Fibroblast of peridontal ligament (primary cell): ENCODE results near the gene APLF.
"Not testable (repeated sequence)": the region's sequence is repeated elsewhere in the genome, so short reads cannot be mapped to it uniquely, and the experiment has no call there.

ENCODE experiments used
- DNase-seq: peaks from one replicate; pipeline ENCODE4 v3.0.0-alpha.2; 2010; ENCODE audit errors: extremely low read depth

Gene APLF

DNA sequence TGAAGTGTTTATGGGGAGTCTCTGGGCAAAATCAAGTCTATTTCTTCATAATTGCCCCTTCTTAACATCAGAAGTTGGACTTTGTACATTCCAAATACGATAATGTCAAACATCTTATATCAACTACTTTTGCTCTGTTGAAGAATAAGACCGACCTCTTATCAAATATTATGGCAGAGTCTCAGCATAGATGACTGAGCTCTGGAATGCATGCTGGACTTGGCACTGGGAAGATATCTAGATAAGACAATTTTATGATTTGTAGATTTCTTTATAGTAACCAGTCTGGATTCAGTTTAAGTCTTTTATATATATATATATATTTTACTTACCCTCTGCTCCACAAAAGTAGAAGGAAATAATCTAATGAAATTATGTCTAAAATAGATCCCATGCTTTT lies 8.2 kb downstream of the APLF start:
- no peak for DNase-seq

DNA sequence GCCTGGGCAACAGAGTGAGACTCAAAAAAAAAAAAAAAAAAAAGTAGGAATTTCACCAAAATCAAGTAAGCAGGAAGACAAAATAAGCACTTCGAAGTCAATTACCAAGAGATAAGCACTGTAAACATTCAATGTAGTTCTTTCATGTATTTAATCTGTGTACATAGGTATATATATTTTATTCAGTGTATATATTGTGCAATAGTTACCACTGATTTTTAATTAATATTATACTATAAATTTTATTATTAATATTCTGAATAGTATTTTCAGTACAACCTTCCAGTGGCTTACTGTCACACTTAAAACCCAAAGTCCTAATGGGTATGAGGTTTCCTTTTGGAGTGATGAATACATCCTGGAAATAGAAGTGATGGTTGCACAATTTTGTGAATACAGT lies 9.1 kb downstream of the APLF start:
- no peak for DNase-seq

DNA sequence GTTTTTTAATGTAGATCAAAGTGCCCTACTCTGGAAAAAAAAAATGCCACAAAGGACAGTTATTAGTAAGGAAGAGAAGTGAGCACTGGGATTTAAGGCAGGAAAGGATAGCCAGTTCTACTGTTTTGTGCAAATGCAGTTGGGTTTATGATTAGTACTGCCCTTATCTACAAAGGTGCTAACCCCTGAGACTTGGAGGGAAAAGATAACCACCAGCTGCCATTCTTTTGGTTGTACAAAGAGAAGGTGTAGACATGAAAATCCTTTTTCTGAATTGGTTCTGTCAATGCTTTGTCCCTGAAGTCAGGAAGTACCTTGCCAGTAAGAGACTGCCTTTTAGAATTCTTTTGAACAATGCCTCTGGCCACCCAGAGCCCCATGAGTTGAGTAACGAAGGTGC lies 11.3 kb downstream of the APLF start:
- no peak for DNase-seq

DNA sequence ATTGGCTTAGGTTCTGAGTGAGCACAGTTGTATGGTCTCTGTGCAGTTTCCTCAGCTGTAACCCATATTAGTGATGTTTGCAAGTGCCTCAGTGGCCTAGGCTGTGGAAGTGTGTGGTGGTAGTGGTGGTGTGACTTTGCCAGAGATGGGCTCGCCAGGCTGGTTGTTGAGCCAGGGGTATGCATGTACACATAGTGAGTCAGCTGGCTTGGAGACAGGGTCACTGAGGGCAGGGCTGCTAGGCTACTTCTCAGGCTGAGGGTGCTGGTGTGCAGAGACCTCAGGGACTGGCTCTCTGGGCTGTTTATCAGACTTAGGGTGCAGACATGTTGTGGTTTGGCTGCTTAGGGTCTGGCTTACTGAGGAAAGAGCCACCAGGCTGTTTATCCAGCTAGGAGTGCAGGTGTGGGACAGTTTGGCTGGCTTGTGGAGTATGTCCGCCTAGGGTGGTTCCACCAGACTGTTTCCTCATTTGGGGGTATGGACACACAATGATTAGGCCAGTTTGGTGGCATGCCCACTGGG lies 15.0 kb downstream of the APLF start:
- DNase-seq = no peak

DNA sequence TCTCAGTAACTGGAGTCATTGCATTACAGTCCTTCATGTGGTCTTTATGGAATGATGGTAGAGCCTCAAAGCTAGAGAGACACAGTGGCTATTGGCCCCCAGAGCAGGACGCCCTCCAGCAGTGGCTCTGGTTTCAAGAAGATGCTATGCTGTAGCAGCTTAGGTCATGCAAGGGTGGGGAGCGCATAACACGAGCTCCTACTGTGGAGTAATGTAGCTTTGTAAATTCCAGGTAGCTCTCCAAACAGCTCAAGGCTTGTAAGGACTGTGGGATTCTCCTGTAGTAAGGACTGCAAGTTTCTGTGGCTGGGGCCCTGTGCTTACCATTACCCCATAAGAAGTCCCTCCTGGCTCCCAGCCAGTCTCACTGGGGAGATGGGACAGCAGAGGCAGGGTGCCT lies 15.6 kb downstream of the APLF start:
- DNase-seq = no peak

DNA sequence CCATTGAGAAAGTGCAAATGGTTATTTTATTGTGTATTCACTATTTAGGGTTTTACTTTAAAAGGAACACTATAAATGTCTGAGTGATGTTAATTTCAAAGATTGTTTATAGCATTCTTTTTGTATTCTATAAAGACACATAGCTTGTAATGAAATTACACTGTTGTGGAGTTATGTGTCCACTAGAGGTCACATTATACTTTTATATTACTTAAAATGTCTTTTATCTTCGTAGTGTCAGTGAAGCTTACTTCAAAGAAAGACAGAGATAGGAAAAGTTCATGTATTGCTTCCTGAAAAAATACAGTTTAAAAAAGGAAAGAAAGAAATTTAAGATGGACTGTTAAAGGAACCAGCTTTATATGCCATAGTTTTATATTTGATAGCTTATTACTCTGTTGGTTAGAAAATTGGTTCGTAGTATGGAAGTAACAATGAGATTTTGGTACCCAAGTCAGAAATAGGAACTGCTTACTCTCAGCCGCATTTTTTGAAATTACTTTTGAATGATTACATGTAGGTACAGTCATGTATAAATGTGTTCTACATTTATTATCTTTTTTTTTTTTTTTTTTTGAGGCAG lies 20.5 kb downstream of the APLF start:
- peak; percentile 57 for DNase-seq

DNA sequence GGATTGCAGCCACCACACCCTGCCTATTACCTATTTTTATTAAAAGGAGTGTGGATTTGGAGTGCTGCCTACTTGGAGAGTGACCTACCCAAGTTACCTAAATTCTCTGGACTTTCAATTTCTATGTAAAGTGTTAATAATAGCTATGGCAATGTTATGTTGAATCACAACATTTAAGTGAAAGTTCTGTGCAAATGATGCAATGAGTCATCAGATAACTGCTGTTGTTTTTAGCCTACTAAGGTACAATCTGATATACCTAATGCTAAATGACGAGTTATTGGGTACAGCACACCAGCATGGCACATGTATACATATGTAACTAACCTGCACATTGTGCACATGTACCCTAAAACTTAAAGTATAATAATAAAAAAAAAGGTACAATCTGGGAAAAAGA lies 21.2 kb downstream of the APLF start:
- DNase-seq = not testable (repeated sequence)

DNA sequence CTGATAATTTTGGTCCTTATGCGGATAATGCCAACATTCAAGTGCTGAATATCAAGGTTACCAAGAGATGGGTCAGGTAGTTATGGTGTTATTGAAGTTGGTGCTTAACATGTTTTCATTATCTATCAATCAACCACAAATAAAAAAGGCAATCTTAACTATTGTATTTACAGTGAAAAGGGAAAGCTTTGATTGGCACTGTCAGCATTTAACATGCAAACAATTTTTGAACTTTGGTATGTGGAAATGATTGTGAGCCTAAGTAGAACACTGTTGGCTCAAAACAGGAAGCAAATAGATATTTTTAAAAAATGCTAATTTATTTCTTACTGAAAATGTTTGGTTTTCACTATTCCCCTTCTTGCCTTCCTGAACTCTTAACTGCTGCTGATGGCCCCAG lies 21.9 kb downstream of the APLF start:
- DNase-seq = no peak

DNA sequence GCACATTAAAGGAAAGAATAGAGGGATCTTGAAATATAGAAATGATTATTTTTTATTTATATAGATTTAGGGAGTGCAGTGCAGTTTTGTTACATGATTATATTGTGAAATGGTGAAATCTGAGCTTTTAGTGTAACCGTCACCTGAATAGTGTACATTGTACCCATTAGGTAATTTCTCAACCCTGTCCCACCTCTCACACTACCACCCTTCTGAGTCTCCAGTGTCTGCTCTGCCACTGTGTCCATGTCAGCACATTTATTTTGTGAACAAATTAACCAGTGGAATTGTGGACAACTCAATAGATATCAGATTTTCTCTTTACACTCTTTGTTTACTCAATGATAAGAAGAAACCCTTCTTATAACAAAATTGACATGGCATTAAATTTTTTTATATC lies 24.2 kb downstream of the APLF start:
- no peak for DNase-seq

DNA sequence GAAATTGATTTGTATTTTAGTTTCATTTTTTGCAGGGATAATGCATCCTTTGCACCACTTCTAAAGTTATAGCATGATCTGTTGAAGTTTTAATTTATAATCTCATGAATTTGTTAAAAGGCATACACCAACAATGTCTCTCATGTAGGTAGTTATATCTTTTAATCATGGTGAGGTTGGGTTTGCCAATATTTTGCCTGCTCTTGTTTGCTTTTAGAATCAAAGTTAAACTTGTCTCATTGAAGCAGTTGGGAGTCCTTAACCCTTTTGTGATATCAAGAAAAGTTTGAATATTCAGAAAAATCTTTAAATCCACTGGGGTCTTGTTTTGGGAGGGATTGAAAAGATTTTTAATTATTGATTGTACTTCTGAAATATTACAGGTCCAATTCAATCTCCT lies 31.7 kb downstream of the APLF start:
- no peak for DNase-seq

DNA sequence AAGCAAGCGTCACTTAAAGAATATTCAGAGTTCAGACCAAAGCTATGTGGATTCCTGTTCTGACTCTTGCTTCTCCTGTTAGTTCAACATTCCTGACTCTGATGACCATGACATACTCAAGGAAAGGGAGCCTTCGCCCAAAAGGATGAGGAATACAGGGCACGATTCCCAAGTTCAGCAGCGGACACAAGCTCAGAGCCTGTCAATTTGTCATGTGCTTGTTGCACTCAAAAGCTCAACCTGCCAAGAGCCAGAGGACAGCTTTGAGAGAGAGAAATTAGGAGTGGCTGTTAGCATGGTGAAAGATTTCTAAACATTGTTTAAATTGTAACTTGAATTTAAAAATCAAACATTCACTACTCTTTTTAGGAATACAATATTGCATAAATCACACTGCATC lies 33.3 kb downstream of the APLF start:
- no peak for DNase-seq

DNA sequence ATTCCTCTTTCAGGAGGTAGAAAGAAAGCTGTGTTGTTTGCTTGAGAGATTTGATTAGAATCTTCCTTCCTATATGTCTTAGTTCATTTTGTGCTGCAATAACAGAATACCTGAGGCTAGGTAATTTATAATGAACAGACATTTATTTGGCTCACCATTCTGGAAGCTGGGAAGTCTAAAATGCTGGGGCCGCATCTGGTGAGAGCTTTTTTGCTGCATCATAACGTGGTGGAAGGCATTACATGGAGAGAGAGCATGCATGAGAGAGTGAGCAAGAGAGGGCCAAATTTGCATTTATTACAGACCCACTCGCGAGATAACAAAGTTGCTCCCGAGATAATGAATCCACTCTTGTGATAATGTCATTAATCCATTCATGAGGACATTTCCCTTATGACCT lies 34.4 kb downstream of the APLF start:
- DNase-seq = no peak

DNA sequence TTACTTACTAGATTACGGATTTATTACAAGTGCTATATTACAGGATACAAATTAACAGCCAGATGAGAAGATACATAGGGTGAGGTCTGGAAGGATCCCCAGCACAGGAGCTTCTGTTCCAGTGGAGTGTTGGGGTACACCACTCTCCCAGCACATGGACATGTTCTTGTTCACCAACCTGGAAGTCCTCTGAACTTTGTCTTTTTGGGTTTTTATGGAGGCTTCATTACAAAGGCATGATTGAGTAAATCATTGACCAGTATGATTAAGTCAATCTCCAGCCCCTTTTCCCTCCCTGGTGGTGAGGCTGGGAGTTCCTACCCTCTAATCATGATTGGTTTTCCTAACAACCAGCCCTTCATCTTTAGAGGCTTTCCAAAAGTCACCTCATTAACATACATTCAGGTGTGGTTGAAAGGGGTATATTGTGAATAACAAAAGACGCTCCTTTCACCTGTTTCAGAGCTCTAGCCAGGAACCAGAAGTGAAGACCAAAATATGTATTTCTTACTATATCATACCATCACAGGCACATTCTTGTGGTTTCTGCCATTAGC lies 38.3 kb downstream of the APLF start:
- DNase-seq = no peak

DNA sequence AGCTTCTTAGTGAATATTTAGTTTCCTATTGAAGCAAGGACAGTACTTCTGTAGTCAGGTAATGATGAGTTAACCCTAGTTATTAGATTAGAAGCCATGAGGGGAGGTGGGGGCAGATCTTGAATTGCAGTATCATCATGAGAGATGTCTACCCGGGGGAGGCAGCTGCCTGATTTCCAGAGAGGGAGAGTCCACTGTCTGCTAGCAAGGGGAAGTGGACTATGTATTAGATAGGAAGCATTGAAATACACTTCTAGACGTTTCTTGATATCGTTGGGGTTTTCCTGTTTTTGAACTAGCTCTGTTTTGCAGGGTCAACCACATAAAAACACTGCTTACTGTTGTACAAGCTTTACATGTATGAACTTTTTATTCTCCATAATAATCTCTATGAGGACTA lies 38.8 kb downstream of the APLF start:
- no peak for DNase-seq

DNA sequence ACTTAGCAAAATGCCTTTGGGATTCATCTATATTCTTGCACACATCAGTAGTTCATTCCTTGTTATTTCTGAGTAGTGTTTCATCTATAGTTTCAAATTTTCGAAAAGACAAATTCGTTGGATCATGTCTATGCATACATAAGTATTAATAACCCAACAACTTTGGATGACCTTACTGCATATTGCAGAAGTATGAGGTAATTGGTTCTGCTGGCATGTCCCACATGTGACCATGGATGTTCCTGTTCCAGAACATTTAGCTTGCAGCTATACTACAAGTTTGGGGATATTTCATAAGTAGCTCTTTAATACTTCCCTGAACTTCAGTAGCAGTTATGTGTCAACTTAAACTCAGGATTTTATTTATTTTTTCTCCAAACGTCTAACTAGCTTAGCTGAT lies 44.9 kb downstream of the APLF start:
- no peak for DNase-seq

DNA sequence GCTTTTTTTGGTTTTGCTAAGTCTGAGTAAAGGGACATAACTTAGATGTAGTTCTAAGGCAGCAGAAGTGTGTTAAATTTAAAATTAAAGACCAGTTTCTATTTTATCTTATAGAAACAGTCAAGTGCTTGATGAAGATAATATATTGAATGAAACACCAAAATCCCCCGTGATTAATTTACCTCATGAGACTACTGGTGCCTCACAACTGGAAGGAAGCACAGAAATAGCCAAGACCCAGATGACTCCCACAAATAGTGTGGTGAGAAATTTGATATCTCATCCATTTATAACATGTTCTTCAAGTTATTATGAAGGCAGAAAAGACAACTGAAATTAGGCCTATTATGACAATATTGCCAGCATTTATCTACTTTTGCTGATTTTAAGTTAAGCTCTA lies 45.6 kb downstream of the APLF start:
- no peak for DNase-seq

DNA sequence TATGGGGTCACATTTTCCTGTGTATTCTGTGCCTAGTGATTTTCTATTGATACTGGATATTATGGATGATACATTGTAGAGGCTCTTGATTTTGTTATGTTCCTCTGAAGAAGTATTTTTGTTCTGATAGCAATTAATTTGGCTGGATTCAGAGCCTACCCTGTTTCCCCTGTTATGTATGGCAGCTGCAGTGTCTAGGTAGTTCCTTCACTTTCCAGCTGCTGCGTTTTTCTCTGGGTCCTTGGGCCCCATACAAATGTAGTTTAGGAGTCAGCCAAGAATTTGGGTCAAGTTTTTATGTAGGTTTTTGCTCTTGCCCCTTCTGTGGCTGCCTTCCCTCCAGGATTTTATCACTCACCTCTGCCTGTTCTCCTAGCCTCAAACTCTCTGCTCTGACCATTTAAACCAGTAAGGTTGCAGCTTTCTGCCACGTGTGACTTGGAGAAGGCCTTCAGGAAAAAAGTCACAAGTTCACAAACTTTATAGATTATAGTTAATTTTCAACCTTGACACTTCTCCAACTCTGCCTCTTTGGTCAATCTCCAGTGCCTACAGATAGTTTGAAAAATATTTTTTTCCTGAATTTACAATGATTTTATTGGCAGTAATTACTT lies 47.0 kb downstream of the APLF start:
- DNase-seq = no peak

DNA sequence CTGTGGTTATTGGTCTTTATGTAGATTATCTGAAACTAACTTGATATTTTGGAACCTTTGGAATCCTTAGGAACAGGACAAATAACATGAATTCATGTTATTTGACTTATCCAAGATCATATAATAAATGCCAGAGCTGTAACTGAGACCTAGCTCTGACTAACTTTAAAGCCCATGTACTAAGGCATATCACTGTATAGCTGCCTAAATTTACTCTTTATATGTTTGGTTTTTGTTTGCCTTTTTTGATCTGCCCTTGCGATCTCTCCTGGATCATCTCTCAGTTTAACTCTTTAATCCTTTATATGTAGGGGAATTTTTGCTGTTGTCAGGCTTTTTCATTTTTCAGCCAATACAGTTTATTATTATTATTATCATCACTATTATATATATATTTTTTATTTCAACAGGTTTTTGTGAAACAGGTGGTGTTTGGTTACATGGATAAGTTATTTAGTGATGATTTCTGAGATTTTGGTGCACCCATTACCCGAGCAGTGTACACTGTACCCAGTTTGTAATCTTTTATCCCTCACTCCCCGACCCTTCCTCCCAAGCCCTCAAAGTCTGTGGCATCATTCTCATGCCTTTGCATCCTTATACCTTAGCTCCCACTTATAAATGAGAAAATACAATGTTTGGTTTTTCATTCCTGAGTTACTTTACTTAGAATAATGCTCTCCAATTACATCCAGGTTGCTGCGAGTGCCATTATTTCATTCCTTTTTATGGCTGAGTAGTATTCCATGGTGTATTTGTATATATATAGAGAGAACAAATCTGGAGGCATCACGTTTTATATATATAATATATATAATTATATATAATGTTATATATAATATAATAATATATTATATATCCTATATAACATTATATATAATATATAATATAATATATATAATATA lies 48.9 kb downstream of the APLF start:
- no peak for DNase-seq

DNA sequence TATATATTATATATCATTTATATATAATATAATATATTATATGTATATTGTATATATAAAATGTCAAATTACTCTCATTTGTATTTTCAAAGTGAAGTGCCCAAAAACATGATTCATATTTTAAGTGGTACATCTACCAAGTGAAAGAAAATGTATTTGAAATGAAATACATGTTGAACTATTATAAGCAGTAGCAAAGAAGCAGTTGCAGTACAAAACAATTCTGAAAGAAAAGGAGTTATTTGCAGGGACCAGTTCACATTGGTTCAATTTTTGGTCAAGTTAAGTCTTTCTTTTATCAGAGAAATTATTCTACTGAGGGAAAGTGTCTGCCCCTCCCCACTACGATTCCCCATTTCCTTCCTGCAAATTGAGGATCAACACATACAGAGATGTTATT lies 51.9 kb downstream of the APLF start:
- DNase-seq = no peak

DNA sequence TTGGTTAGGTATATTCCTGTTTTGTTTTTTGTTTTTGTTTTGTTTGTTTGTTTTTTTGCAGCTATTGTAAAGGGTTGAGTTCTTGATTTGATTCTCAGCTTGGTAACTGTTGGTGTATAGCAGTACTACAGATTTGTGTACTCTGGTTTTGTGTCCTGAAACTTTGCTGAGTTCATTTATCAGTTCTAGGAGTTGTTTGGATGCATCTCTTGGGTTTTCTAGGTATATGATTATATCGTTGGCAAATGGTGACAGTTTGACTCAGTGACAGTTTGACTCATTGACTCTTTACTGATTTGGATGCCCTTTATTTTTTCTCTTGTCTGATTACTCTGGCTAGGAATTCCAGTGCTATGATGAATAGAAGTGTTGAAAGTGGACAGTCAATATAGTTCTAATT lies 53.7 kb downstream of the APLF start:
- no peak for DNase-seq

DNA sequence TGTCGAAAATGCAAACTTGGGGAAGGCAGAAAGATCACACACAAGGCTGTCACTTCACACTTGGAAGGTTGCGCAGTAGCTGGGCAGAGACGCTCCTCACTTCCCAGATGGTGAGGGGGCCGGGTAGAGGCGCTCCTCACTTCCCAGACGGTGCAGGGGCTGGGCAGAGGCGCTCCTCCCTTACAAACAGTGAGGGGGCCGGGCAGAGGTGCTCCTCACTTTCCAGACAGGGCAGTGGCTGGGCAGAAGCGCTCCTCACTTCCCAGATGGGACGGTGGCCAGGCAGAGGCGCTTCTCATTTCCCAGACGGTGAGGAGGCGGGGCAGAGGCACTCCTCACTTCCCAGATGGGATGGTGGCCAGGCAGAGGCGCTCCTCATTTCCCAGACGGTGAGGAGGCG lies 59.6 kb downstream of the APLF start:
- not testable (repeated sequence) for DNase-seq

DNA sequence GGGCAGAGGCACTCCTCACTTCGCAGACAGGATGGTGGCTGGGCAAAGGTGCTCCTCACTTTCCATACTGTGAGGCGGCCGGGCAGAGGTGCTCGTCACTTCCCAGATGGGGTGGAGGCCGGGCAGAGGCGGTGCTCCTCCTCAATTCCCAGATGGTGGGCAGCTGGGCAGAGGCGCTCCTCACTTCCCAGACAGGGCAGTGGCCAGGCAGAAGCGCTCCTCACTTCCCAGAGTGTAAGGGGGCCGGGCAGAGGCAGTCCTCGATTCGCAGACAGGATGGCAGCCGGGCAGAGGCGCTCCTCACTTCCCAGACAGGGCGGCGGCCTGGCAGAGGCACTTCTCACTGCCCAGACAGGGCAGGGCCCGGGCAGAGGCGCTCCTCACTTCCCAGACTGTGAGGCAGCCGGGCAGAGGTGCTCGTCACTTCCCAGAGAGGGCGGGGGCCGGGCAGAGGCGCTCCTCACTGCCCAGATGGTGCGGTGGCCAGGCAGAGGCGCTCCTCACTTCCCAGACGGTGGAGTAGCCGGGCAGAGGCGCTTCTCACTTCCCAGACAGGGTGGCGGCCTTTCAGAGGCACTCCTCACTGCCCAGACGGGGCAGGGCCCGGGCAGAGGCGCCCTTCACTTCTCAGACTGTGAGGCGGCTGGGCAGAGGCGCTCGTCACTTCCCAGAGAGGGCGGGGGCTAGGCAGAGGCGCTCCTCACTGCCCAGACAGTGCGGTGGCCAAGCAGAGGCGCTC lies 60.1 kb downstream of the APLF start:
- DNase-seq = not testable (repeated sequence)
